ENCODE measurements around the gene S100A5.

- TF ChIP-seq CTCF (IDR thresholded peaks at IDR 0.05) (no peak), POLR2A (IDR thresholded peaks at IDR 0.05) (no peak)
Measured at GRCh38 chr1:153519242-153519641, 21.5 kb downstream of the S100A5 start.

Measured in thyroid gland (tissue), 4 donors.